ENCODE data around the gene FMNL1.

FMNL1 gene

DNA sequence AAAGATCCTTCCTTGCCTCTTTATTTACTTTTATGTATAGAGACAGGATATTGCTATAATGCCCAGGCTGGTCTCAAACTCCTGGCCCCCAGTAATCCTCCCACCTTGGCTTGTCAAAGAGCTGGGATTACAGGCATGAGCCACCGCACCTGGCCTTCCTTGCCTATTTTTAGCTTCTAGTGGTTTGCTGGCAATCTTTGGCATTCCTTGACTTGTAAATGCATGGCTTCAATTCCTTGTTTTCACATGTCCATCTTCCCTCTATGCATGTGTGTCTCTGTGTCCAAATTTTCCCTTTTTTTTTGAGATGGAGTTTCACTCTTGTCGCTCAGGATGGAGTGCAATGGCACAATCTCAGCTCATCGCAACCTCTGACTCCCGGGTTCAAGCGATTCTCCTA lies 37.5 kb upstream of the FMNL1 start:
- TF ChIP-seq, protein P1, sequence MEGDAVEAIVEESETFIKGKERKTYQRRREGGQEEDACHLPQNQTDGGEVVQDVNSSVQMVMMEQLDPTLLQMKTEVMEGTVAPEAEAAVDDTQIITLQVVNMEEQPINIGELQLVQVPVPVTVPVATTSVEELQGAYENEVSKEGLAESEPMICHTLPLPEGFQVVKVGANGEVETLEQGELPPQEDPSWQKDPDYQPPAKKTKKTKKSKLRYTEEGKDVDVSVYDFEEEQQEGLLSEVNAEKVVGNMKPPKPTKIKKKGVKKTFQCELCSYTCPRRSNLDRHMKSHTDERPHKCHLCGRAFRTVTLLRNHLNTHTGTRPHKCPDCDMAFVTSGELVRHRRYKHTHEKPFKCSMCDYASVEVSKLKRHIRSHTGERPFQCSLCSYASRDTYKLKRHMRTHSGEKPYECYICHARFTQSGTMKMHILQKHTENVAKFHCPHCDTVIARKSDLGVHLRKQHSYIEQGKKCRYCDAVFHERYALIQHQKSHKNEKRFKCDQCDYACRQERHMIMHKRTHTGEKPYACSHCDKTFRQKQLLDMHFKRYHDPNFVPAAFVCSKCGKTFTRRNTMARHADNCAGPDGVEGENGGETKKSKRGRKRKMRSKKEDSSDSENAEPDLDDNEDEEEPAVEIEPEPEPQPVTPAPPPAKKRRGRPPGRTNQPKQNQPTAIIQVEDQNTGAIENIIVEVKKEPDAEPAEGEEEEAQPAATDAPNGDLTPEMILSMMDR (IDR thresholded peaks at IDR 0.05; ENCODE audit: low read depth, low read length, missing control alignments): no peak
- H3K4me3 ChIP-seq (ENCODE audit: low read depth, low read length): no peak overlapping the region
- no peak for DNase-seq (ENCODE audit: low read depth)

DNA sequence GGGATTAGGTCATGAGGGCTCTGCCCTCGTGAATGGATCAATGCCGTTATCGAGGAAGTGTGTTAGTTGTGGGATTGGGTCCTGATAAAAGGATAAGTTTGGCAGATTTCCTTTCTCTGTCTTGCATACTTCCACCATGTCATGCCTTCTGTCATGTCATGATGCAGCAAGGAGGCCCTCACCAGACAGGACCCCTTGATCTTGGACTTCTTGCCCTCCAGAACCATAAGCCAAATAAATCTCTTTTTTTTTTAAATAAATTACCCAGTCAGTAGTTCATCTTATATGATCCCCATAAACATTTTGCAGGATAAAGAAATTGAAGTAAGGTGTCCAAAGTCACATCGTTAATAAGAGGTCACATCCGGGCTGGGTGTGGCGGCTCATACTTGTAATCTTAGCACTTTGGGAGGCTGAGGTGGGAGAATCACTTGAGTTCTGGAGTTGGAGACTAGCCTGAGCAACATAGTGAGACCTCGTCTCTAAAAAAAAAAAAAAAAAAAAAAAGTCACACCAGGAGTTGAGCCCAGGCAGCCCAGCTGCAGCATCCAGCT lies 34.8 kb upstream of the FMNL1 start:
- TF ChIP-seq, protein P1 (IDR thresholded peaks at IDR 0.05; ENCODE audit: low read depth, low read length, missing control alignments): no peak
- H3K4me3 ChIP-seq (ENCODE audit: low read depth, low read length): no peak overlapping the region
- no peak for DNase-seq (ENCODE audit: low read depth)

DNA sequence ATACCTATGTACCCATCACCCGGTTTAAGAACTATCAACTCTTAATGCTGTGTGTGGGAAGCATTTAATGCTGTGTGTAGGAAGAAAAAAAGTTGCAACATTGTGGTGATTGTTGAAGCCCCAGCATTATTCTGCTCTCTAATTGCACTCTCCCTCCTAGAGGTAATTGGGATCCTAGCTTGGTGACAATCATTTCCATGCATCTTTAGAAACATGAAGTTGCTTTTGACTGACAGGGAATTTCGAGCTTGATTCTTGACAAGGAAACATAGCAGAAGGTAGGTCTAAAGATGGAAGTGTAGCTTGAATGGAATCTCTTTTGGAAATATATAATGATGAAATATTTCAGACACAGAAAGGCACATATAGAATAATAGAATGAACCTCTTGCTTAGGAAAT lies 32.7 kb upstream of the FMNL1 start:
- no peak overlapping the region for H3K4me3 ChIP-seq (ENCODE audit: low read depth, low read length)
- TF ChIP-seq, protein P1 (IDR thresholded peaks at IDR 0.05; ENCODE audit: low read depth, low read length, missing control alignments): no peak

DNA sequence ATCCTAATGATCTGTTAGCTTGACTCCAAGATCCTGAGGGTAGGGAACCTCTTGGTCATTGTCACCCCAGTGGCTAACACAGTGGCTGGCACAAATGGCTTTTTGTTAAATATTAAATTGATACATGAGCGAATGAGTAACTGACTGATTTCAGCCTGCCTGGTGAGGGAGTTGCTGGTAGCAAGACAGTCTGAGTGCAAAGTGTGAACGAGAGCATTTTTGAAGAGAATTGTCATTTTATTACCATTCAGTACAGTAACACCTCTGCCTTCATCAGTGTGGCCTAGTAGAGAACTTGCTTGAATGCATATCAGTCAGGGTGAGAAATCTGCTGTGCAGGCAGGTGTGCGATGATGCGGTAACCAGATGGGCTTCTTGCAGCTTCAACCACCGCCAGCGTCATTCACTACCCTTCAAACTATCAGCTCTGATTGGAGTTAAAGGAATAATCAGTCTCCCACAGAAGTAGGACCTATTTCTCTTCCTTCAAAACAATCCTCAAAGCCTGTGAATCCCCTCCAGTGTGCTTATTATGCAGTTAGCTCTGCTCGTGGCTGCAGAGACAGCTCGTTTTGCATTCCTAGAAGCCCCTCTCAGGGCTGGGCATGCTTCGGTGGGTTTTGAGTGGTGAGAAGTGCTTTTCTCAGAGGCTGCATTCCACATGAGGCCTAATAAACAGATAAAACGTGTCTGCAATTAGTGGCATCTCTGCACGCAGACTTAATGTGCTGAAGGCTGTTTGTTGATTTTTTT lies 31.0 kb upstream of the FMNL1 start:
- DNase-seq (ENCODE audit: low read depth): no peak
- no peak overlapping the region for H3K4me3 ChIP-seq (ENCODE audit: low read depth, low read length)
- TF ChIP-seq, protein P1 (IDR thresholded peaks at IDR 0.05; ENCODE audit: low read depth, low read length, missing control alignments): no peak

More for the DNA sequence above, 32.7 kb upstream of the FMNL1 start:
- no peak for DNase-seq (ENCODE audit: low read depth)

DNA sequence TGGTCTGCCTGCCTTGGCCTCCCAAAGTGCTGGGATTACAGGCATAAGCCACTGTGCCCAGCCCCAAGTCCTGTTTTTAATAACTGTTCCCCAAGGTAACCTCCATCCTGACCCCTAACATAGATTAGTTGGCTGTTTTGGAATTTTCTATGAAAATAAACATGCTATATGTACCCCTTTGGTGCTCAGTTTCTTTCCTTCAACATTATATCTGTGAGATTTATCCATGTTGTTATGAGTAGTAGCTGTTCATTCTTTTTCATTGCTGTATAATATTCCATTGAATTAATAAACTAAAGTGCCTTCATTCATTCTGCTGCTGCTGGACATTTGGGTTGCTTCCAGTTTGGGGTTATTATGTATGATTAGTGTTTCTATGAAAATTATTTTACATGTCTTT lies 26.3 kb upstream of the FMNL1 start:
- no peak overlapping the region for H3K4me3 ChIP-seq (ENCODE audit: low read depth, low read length)
- TF ChIP-seq, protein P1 (IDR thresholded peaks at IDR 0.05; ENCODE audit: low read depth, low read length, missing control alignments): no peak
- DNase-seq (ENCODE audit: low read depth): no peak

DNA sequence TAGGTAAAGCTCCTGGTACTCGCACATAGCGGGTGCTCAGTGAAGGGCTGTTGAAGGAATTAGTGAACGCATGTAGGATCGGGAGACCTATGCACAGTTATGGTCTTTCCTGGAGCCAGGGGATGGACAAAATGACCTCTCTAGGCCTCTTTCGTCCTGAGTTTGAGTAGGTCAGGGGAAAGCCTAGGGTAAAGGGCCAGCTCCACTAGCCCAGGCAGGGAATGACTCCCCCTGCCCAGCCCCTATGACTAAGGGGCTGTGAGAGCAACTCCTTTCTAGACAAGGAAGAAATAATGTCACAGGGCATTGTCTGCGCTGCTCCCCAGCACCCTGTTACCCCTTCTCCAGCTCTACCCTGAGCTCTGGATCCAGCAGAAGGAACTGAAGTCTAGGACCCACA lies 24.6 kb upstream of the FMNL1 start:
- TF ChIP-seq, protein P1 (IDR thresholded peaks at IDR 0.05; ENCODE audit: low read depth, low read length, missing control alignments): no peak
- no peak overlapping the region for H3K4me3 ChIP-seq (ENCODE audit: low read depth, low read length)
- no peak for DNase-seq (ENCODE audit: low read depth)

Measured in GM12864 (cell line).